KMS-11 (cell line): ENCODE results near the gene NFX1.
"Not testable (repeated sequence)": the region's sequence is repeated elsewhere in the genome, so short reads cannot be mapped to it uniquely, and the experiment has no call there.

ENCODE experiments used
- H2AFZ ChIP-seq: fragments of 200-600 bp; sonication (generic); 2 replicates; pipeline ENCODE4 v1.6.1; 2016; ENCODE audit warnings: antibody characterized with exemption, mixed run types, low read depth
- H3K27ac ChIP-seq: fragments of 200-600 bp; sonication (generic); 2 replicates; pipeline ENCODE4 v1.6.1; 2016; ENCODE audit warnings: mild to moderate bottlenecking, mixed run types
- H3K27me3 ChIP-seq: fragments of 200-600 bp; sonication (generic); 2 replicates; pipeline ENCODE4 v1.6.1; 2017; ENCODE audit warnings: mild to moderate bottlenecking, low read depth, mixed run types, moderate library complexity; ENCODE audit not compliant: insufficient read depth
- H3K36me3 ChIP-seq: fragments of 200-600 bp; sonication (generic); 2 replicates; pipeline ENCODE4 v1.6.1; 2017; ENCODE audit warnings: mild to moderate bottlenecking, mixed run types; ENCODE audit not compliant: insufficient read depth
- H3K4me1 ChIP-seq: fragments of 200-600 bp; sonication (generic); 2 replicates; pipeline ENCODE4 v1.6.1; 2016; ENCODE audit warnings: mild to moderate bottlenecking, low read depth, mixed run types; ENCODE audit not compliant: poor library complexity, severe bottlenecking
- H3K4me2 ChIP-seq: fragments of 200-600 bp; sonication (generic); 2 replicates; pipeline ENCODE4 v1.7.0; 2016; ENCODE audit warnings: mild to moderate bottlenecking, mixed run types
- H3K4me3 ChIP-seq: fragments of 200-600 bp; sonication (generic); IDR thresholded peaks from 2 replicates; pipeline ENCODE4 v1.6.1; 2017; ENCODE audit warnings: low read depth, low read length, mixed read lengths; ENCODE audit not compliant: insufficient read depth
- H3K79me2 ChIP-seq: fragments of 200-600 bp; sonication (generic); 2 replicates; pipeline ENCODE4 v1.6.1; 2016; ENCODE audit warnings: low read depth, mixed run types; ENCODE audit not compliant: insufficient read depth
- H3K9ac ChIP-seq: fragments of 200-600 bp; sonication (generic); 2 replicates; pipeline ENCODE4 v1.6.1; 2016; ENCODE audit warnings: mild to moderate bottlenecking, mixed run types
- H4K20me1 ChIP-seq: fragments of 200-600 bp; sonication (generic); 2 replicates; pipeline ENCODE4 v1.6.1; 2016; ENCODE audit warnings: mild to moderate bottlenecking, mixed run types; ENCODE audit not compliant: insufficient read depth
- CTCF ChIP-seq: fragments of 200-600 bp; sonication (generic); conservative IDR thresholded peaks from 2 replicates; pipeline ENCODE4 v1.6.1; 2017; ENCODE audit warnings: low read depth, mild to moderate bottlenecking, antibody characterized with exemption, low read length, moderate library complexity, mixed read lengths

The NFX1 gene

GRCh38 chr9:33331377-33331891, 41.1 kb downstream of the NFX1 start:
- no peak overlapping the region for H3K4me3 ChIP-seq
- no peaks in the 10 kb centered on the region for H3K79me2 ChIP-seq
- H3K4me1 ChIP-seq: no peaks in the 10 kb centered on the region
- no peaks in the 10 kb centered on the region for H4K20me1 ChIP-seq
- no peaks in the 10 kb centered on the region for H3K27me3 ChIP-seq
- TF ChIP-seq CTCF: no peak
- no peak overlapping the region for H3K4me2 ChIP-seq
- H3K27ac ChIP-seq: no peak overlapping the region
- no peak overlapping the region for H2AFZ ChIP-seq
- no peak overlapping the region for H3K9ac ChIP-seq
- H3K36me3 ChIP-seq: no peaks in the 10 kb centered on the region; the same call in 1 of the 2 replicates

GRCh38 chr9:33332011-33332410, 41.7 kb downstream of the NFX1 start:
- H3K27ac ChIP-seq: no peak overlapping the region
- no peaks in the 10 kb centered on the region for H3K79me2 ChIP-seq
- H3K27me3 ChIP-seq: no peaks in the 10 kb centered on the region
- peaks cover 3% of the 10 kb centered on the region; the same call in 1 of the 2 replicates for H3K36me3 ChIP-seq
- TF ChIP-seq CTCF: no peak
- no peak overlapping the region for H3K4me2 ChIP-seq
- no peak overlapping the region for H3K4me3 ChIP-seq
- H3K4me1 ChIP-seq: no peaks in the 10 kb centered on the region
- no peak overlapping the region for H3K9ac ChIP-seq
- H2AFZ ChIP-seq: no peak overlapping the region
- no peaks in the 10 kb centered on the region for H4K20me1 ChIP-seq

GRCh38 chr9:33332956-33333355, 42.6 kb downstream of the NFX1 start:
- not testable (repeated sequence) for H3K36me3 ChIP-seq, H3K4me1 ChIP-seq, H4K20me1 ChIP-seq, H3K79me2 ChIP-seq, H3K27ac ChIP-seq, H3K4me3 ChIP-seq, H3K27me3 ChIP-seq, H2AFZ ChIP-seq, H3K9ac ChIP-seq, H3K4me2 ChIP-seq

GRCh38 chr9:33340186-33340585, 49.9 kb downstream of the NFX1 start:
- H3K4me1 ChIP-seq: no peaks in the 10 kb centered on the region
- no peak overlapping the region for H3K4me2 ChIP-seq
- no peak overlapping the region for H3K4me3 ChIP-seq
- H2AFZ ChIP-seq: no peak overlapping the region
- H3K79me2 ChIP-seq: no peaks in the 10 kb centered on the region
- no peak overlapping the region for H3K9ac ChIP-seq
- no peaks in the 10 kb centered on the region for H4K20me1 ChIP-seq
- H3K27ac ChIP-seq: no peak overlapping the region
- TF ChIP-seq CTCF: no peak
- H3K27me3 ChIP-seq: no peaks in the 10 kb centered on the region
- H3K36me3 ChIP-seq: peaks cover 31% of the 10 kb centered on the region; the same call in 1 of the 2 replicates

GRCh38 chr9:33341182-33341581, 50.9 kb downstream of the NFX1 start:
- Histone ChIP-seq H3K27me3 (no peaks in the 10 kb centered on the region), H2AFZ (no peak overlapping the region), H3K4me2 (no peak overlapping the region), H3K36me3 (peaks cover 35% of the 10 kb centered on the region; the same call in 1 of the 2 replicates), H3K4me1 (no peaks in the 10 kb centered on the region), H3K4me3 (no peak overlapping the region), H3K27ac (no peak overlapping the region), H3K79me2 (no peaks in the 10 kb centered on the region), H4K20me1 (no peaks in the 10 kb centered on the region), H3K9ac (no peak overlapping the region)
- TF ChIP-seq CTCF: no peak
